GM18499 (cell line): ENCODE measurements around the gene PDE4B.
A peak's percentile ranks its signal among the peaks of the same experiment; 100 is the strongest.
"Not testable (repeated sequence)": the region's sequence is repeated elsewhere in the genome, so short reads cannot be mapped to it uniquely, and the experiment has no call there.

Experiments used
- ATAC-seq: cut with Tn5 transposase; IDR thresholded peaks from one replicate; pipeline ENCODE4 v1.9.1; 2021; ENCODE audit warnings: moderate number of reproducible peaks; ENCODE audit not compliant: insufficient read depth, unreplicated experiment

Gene PDE4B

GRCh38 chr1:66394603-66395002 is 601.9 kb downstream of the PDE4B start:
- ATAC-seq: no peak

- no peak for ATAC-seq
Measured at GRCh38 chr1:66395202-66396061, 602.7 kb downstream of the PDE4B start.

GRCh38 chr1:66396212-66396890 is 603.7 kb downstream of the PDE4B start:
- peak; percentile 38 for ATAC-seq

DNA sequence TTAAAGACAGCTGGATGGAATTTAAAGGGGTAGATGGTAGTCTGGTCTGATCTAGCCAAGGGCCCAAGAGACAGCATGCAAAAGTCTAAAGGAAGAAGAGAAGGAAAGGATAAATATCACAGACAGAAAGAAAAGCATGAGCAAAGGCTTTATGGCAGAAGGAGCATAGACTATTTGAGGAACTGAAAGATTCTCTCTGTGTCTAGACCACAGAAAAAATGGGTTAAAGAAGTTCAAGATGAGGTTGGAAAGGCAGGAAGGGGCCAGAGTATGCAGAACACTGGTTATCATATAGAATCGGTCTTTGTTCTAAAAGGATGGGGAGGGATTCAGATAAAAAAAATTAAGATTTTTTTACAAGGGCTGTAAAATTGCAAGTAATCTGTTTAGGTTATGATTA is 604.5 kb downstream of the PDE4B start:
- ATAC-seq: peak; percentile 23

DNA sequence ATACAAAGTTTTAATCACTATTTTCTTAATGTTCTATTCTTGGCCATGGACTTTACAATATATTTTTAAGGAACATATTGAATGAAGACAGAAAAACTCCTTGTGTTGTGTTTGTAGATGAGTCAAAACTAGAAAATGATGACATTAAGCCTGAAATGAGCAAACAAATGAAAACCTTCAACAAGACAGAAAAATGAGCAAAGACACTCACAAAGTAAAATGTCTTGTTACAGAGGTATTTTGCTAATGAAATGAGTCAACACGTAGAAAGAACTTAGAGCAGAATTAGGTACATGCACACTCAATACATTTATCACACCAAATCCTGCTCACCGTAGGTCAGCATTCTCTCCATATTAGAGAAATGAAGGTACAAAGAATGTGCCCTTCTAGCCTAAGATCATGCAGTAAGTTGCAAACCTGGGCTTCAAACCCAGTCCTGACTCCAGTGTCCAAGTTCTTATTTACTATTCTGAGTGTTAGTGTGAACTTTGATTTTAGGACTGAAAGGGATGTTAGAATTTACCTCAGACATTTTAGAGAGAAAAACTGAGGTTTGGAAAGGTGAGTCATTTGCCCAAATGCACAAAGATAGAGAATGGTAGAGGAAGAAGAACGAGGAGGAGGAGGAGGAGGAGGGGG is 607.3 kb downstream of the PDE4B start:
- ATAC-seq: peak; percentile 25

GRCh38 chr1:66400660-66401059 is 608.0 kb downstream of the PDE4B start:
- ATAC-seq: no peak

- no peak for ATAC-seq
Measured at GRCh38 chr1:66401244-66401643, 608.5 kb downstream of the PDE4B start.

- ATAC-seq: peak; percentile 71
Measured at GRCh38 chr1:66402194-66402593, 609.5 kb downstream of the PDE4B start.

GRCh38 chr1:66403007-66403731 is 610.5 kb downstream of the PDE4B start:
- ATAC-seq: no peak

- ATAC-seq: no peak
Measured at GRCh38 chr1:66405061-66405460, 612.4 kb downstream of the PDE4B start.

GRCh38 chr1:66411449-66411848 is 618.8 kb downstream of the PDE4B start:
- ATAC-seq: not testable (repeated sequence)

- no peak for ATAC-seq
Measured at GRCh38 chr1:66412704-66413103, 620.0 kb downstream of the PDE4B start.

- no peak for ATAC-seq
Measured at GRCh38 chr1:66413136-66413837, 620.6 kb downstream of the PDE4B start.

DNA sequence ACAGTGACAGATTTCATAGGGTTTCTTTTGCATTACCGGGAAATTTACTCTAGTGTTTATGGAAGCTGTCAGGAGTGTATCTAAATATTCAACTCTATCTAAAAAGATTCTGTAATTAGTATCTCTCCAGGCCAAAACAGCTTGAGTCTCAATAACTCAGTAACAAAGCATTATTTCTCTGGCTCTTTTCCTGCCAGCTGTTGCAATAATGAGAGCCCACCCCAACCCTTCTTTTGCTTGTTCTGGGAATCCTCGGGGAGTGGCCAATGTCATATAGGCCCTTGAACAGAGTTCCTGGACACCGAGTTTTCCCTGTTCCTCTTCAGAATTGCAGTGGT is 621.1 kb downstream of the PDE4B start:
- ATAC-seq: no peak

GRCh38 chr1:66415281-66415680 is 622.6 kb downstream of the PDE4B start:
- no peak for ATAC-seq

- no peak for ATAC-seq
Measured at GRCh38 chr1:66415866-66416265, 623.2 kb downstream of the PDE4B start.

DNA sequence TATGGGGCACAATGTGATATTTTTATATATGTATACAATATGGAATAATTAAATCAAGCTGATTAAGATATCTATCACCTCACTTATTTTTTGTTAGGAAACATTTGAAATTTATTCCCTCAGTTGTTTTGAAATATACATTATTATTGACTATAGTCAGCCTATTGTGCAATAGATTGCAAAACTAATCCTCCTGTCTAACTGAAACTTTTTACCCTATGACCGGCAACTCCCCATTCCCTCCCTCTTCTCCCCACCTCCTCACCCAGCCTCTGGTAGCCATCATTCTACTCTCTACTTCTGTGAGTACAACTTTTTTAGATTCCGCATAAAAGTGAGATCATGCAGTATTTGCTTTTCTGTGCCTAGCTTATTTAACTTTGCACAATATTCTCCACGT is 623.6 kb downstream of the PDE4B start:
- ATAC-seq: no peak

- no peak for ATAC-seq
Measured at GRCh38 chr1:66418021-66418420, 625.3 kb downstream of the PDE4B start.

DNA sequence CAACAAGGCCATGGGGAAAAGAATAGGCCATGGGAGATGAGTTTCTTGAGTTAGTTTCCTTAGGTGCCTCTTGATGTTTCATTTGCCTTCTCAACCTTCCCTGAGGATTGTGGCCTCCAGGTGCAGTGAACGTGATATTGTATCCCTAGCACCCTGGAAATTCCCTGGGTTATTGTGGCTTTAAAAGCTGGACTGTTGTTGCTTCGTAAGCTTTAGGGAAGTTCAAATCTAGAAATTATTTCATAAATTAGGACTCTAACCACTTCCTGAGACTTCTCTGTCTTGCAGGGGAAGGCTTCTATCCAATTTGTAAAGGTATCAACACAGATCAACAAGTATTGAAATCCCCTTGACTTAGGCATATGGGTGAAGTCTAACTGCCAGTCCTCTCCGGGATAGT is 627.5 kb downstream of the PDE4B start:
- not testable (repeated sequence) for ATAC-seq

- not testable (repeated sequence) for ATAC-seq
Measured at GRCh38 chr1:66420906-66421305, 628.2 kb downstream of the PDE4B start.
